ENCODE measurements around the gene FCRL3. TPM values are rescaled to one million over a fixed set of nuclear protein-coding genes. Genes with fewer than 3 reads are reported as not detected.

FCRL3 gene
- total RNA-seq, 1 experiment from 2014 or later = not detected

GRCh38 chr1:157700305-157700704 lies 264 bp downstream of the FCRL3 start:
- Histone ChIP-seq H3K4me1 (ENCODE audit: control insufficient read depth, insufficient read depth, low read length) (no peaks in the 10 kb centered on the region), H3K9me3 (ENCODE audit: control insufficient read depth, insufficient read depth, low read depth, low read length) (no peaks in the 10 kb centered on the region), H3K27me3 (ENCODE audit: control insufficient read depth, insufficient read depth, low read length) (peaks cover 5% of the 10 kb centered on the region), H3K4me3 (ENCODE audit: low read depth in 2 of 2, low read length in 2 of 2) (no peak overlapping the region), H3K36me3 (ENCODE audit: control insufficient read depth, insufficient read depth, low read length) (no peaks in the 10 kb centered on the region), H3K27ac (ENCODE audit: low read length) (no peak overlapping the region)
- in situ Hi-C loops (cut with HindIII; ENCODE audit: low pct_unique_long_range_greater_than_20kb, low sequenced_read_pairs) = no loop called here
- intact Hi-C loops (cut with micrococcal nuclease; ENCODE audit: unreplicated experiment) = no loop called here
- ChIA-PET POLR2A (no interaction called here), CTCF (no interaction called here)
- TF ChIP-seq SIN3A (IDR thresholded peaks at IDR 0.05; ENCODE audit: borderline replicate concordance, insufficient read depth, low read depth, low read length) (no peak), CTCF (IDR thresholded peaks at IDR 0.05) (no peak), REST (IDR thresholded peaks at IDR 0.05; ENCODE audit: insufficient read depth in 1 of 2, low read depth in 2 of 2, low read length in 1 of 2) (no peak), TCF7L2 (IDR thresholded peaks at IDR 0.05; ENCODE audit: low read depth, low read length) (no peak), POLR2AphosphoS5 (IDR thresholded peaks at IDR 0.05; ENCODE audit: low read depth, low read length) (no peak)
- no peak for ATAC-seq
- no peak for DNase-seq (ENCODE audit: low read depth, low spot score)
- no TSS peak for BruUV-seq (replicated peaks)

- no peaks in the 10 kb centered on the region for H3K4me1 ChIP-seq (ENCODE audit: control insufficient read depth, insufficient read depth, low read length)
- TF ChIP-seq TCF7L2 (IDR thresholded peaks at IDR 0.05; ENCODE audit: low read depth, low read length) (no peak), CTCF (IDR thresholded peaks at IDR 0.05) (no peak), REST (IDR thresholded peaks at IDR 0.05; ENCODE audit: insufficient read depth in 1 of 2, low read depth in 2 of 2, low read length in 1 of 2) (no peak), SIN3A (IDR thresholded peaks at IDR 0.05; ENCODE audit: borderline replicate concordance, insufficient read depth, low read depth, low read length) (no peak), POLR2AphosphoS5 (IDR thresholded peaks at IDR 0.05; ENCODE audit: low read depth, low read length) (no peak)
- intact Hi-C loops (cut with micrococcal nuclease; ENCODE audit: unreplicated experiment) (no loop called here), in situ Hi-C loops (cut with HindIII; ENCODE audit: low pct_unique_long_range_greater_than_20kb, low sequenced_read_pairs) (no loop called here)
- CTCF ChIA-PET = interaction anchor here (0.6 kb wide), 1 partner anchor 129 kb away, joined by 3 read pairs; no protein-coding TSS in a partner anchor
- no TSS peak for BruUV-seq (replicated peaks)
- peaks cover 5% of the 10 kb centered on the region for H3K27me3 ChIP-seq (ENCODE audit: control insufficient read depth, insufficient read depth, low read length)
- no peak overlapping the region for H3K27ac ChIP-seq (ENCODE audit: low read length)
- no peaks in the 10 kb centered on the region for H3K36me3 ChIP-seq (ENCODE audit: control insufficient read depth, insufficient read depth, low read length)
- no peak overlapping the region for H3K4me3 ChIP-seq (ENCODE audit: low read depth in 2 of 2, low read length in 2 of 2)
- ATAC-seq = no peak
- no peak for DNase-seq (ENCODE audit: low read depth, low spot score)
- POLR2A ChIA-PET = no interaction called here
- H3K9me3 ChIP-seq (ENCODE audit: control insufficient read depth, insufficient read depth, low read depth, low read length) = no peaks in the 10 kb centered on the region
Measured at GRCh38 chr1:157697781-157698569, 2.6 kb downstream of the FCRL3 start.
